Hepatocyte (in vitro differentiated cells): ENCODE data around the gene ELF3. TPM values are rescaled to one million over a fixed set of nuclear protein-coding genes. Genes with fewer than 3 reads are reported as not detected.

ENCODE experiments used
- DNase-seq: peaks from one replicate; pipeline ENCODE4 v3.0.0-alpha.2; 2016; ENCODE audit warnings: low spot score
- H2AFZ ChIP-seq: fragments of 200-600 bp; sonication (generic); 2 replicates; pipeline ENCODE4 v1.6.0; 2016; ENCODE audit warnings: antibody characterized with exemption, mild to moderate bottlenecking
- H3K27ac ChIP-seq: fragments of 200-600 bp; sonication (generic); 2 replicates; pipeline ENCODE4 v1.5.1; 2016; ENCODE audit warnings: mild to moderate bottlenecking
- H3K27me3 ChIP-seq: fragments of 200-600 bp; sonication (generic); 2 replicates; pipeline ENCODE4 v1.6.1; 2016
- H3K36me3 ChIP-seq: fragments of 200-600 bp; sonication (generic); replicated peaks from 2 replicates; pipeline ENCODE4 v1.5.1; 2016; ENCODE audit warnings: low read depth; ENCODE audit not compliant: insufficient read depth
- H3K4me1 ChIP-seq: fragments of 200-600 bp; sonication (generic); 2 replicates; pipeline ENCODE4 v1.5.1; 2016; ENCODE audit warnings: mild to moderate bottlenecking, moderate library complexity; ENCODE audit not compliant: insufficient read depth
- H3K4me2 ChIP-seq: fragments of 200-600 bp; sonication (generic); 2 replicates; pipeline ENCODE4 v1.6.0; 2016
- H3K4me3 ChIP-seq: fragments of 200-600 bp; sonication (generic); 2 replicates; pipeline ENCODE4 v1.5.1; 2016; ENCODE audit warnings: mild to moderate bottlenecking
- H3K79me2 ChIP-seq: fragments of 200-600 bp; sonication (generic); 2 replicates; pipeline ENCODE4 v1.6.0; 2017; ENCODE audit warnings: mild to moderate bottlenecking
- H3K9me2 ChIP-seq: fragments of 200-600 bp; sonication (generic); replicated peaks from 2 replicates; pipeline ENCODE4 v1.6.0; 2017; ENCODE audit warnings: mild to moderate bottlenecking; ENCODE audit not compliant: insufficient read depth
- H3K9me3 ChIP-seq: fragments of 200-600 bp; sonication (generic); 2 replicates; pipeline ENCODE4 v1.5.1; 2016; ENCODE audit warnings: low read depth, mild to moderate bottlenecking
- H4K20me1 ChIP-seq: fragments of 200-600 bp; sonication (generic); 2 replicates; pipeline ENCODE4 v1.6.0; 2016; ENCODE audit warnings: mild to moderate bottlenecking; ENCODE audit not compliant: insufficient read depth, poor library complexity, severe bottlenecking
- EZH2 ChIP-seq: fragments of 200-600 bp; sonication (generic); IDR thresholded peaks from 2 replicates; pipeline ENCODE4 v1.6.1; 2016; ENCODE audit warnings: antibody characterized with exemption, mild to moderate bottlenecking, borderline replicate concordance
- EZH2phosphoT487 ChIP-seq: fragments of 200-600 bp; sonication (generic); IDR thresholded peaks from one replicate; pipeline ENCODE4 v1.6.1; 2018; ENCODE audit warnings: antibody characterized with exemption, mild to moderate bottlenecking, low read depth, moderate library complexity; ENCODE audit not compliant: unreplicated experiment, severe bottlenecking
- WGBS: methylation state at CpG from one replicate; pipeline ENCODE4 v1.1.6; 2016; ENCODE audit warnings: low lambda C conversion rate; ENCODE audit errors: missing lambda C conversion rate; 5-methylcytosine and 5-hydroxymethylcytosine counted together
- polyA plus RNA-seq: library from polyadenylated mRNA; unstranded; fragments of >200 nt; fragmentation: Nextera tagmentation; extraction: Ambion mirVana; gene quantifications from 2 replicates; pipeline ENCODE4 v1.2.1, GENCODE V29; 2016
- total RNA-seq: library from RNA; depleted of rRNA; stranded (reverse); fragments of >200 nt; gene quantifications from 2 replicates; pipeline ENCODE4 v1.2.3, GENCODE V29; 2014
- TF ChIP-seq, protein P1 (sequence below): fragments of 200-600 bp; sonication (generic); IDR thresholded peaks from 2 replicates; pipeline ENCODE4 v1.5.1; 2016; ENCODE audit warnings: antibody characterized with exemption, mild to moderate bottlenecking; ENCODE audit not compliant: poor library complexity

ELF3 gene
- total and polyA plus RNA-seq, 2 experiments from 2014 or later, result 333 to 367 TPM

DNA sequence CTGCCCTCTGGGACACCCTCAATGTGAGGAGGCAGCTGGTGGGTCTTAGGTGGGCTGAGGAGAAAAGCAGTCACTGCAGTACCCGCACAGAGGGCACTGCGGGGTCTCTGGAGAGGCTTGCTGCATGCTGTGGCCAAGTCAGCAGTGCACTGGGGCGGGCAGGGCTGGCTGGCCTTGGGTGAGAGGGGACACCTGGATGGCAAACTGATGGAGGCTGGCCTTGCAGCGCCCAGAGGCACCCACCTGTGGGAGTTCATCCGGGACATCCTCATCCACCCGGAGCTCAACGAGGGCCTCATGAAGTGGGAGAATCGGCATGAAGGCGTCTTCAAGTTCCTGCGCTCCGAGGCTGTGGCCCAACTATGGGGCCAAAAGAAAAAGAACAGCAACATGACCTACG, 3.2 kb downstream of the ELF3 start:
- no peak for DNase-seq
- no peak overlapping the region for H3K4me3 ChIP-seq
- TF ChIP-seq EZH2phosphoT487, result no peak
- H3K27ac ChIP-seq, result peak overlapping the region; percentile 95
- no peaks in the 10 kb centered on the region for H3K27me3 ChIP-seq
- H3K4me2 ChIP-seq, result peak overlapping the region; percentile 75
- H3K4me1 ChIP-seq, result peaks cover 53% of the 10 kb centered on the region
- no peaks in the 10 kb centered on the region for H3K36me3 ChIP-seq
- peaks cover 66% of the 10 kb centered on the region for H3K79me2 ChIP-seq
- WGBS, result 91% methylated on average over 12 of the region's 12 CpGs
- H3K9me3 ChIP-seq, result no peaks in the 10 kb centered on the region
- H2AFZ ChIP-seq, result no peak overlapping the region
- peaks cover 48% of the 10 kb centered on the region for H4K20me1 ChIP-seq
- no peaks in the 10 kb centered on the region for H3K9me2 ChIP-seq

DNA sequence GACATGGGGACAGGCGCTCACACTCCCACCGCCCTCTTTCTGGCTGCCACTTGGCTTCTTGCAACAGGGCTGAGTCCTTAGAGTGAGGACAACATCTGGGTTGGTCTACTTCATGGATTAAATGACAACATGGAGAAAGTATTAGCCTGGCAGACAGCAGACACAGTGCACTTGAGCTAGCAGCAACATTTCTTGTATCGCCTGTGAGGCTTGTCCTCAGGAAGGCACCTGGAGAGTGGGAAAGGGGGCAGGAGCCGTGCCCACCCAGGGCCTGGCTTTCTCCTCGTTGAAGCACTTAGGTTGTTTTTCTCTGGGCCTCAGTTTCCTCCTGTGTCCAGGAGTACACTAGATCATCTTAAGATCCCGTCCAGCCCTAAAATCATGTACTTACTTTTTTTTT, 3.7 kb downstream of the ELF3 start:
- Histone ChIP-seq H3K9me3 (no peaks in the 10 kb centered on the region), H3K4me2 (peak overlapping the region; percentile 75), H3K27me3 (no peaks in the 10 kb centered on the region), H3K27ac (peak overlapping the region; percentile 95), H3K9me2 (no peaks in the 10 kb centered on the region), H3K4me1 (peaks cover 54% of the 10 kb centered on the region), H4K20me1 (peaks cover 48% of the 10 kb centered on the region), H3K36me3 (no peaks in the 10 kb centered on the region), H3K4me3 (no peak overlapping the region), H3K79me2 (peaks cover 62% of the 10 kb centered on the region), H2AFZ (no peak overlapping the region)
- no peak for DNase-seq
- TF ChIP-seq EZH2phosphoT487, result no peak
- TF ChIP-seq EZH2, result no peak
- TF ChIP-seq, protein P1, sequence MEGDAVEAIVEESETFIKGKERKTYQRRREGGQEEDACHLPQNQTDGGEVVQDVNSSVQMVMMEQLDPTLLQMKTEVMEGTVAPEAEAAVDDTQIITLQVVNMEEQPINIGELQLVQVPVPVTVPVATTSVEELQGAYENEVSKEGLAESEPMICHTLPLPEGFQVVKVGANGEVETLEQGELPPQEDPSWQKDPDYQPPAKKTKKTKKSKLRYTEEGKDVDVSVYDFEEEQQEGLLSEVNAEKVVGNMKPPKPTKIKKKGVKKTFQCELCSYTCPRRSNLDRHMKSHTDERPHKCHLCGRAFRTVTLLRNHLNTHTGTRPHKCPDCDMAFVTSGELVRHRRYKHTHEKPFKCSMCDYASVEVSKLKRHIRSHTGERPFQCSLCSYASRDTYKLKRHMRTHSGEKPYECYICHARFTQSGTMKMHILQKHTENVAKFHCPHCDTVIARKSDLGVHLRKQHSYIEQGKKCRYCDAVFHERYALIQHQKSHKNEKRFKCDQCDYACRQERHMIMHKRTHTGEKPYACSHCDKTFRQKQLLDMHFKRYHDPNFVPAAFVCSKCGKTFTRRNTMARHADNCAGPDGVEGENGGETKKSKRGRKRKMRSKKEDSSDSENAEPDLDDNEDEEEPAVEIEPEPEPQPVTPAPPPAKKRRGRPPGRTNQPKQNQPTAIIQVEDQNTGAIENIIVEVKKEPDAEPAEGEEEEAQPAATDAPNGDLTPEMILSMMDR, result no peak
- 94% methylated on average over 6 of the region's 6 CpGs for WGBS

DNA sequence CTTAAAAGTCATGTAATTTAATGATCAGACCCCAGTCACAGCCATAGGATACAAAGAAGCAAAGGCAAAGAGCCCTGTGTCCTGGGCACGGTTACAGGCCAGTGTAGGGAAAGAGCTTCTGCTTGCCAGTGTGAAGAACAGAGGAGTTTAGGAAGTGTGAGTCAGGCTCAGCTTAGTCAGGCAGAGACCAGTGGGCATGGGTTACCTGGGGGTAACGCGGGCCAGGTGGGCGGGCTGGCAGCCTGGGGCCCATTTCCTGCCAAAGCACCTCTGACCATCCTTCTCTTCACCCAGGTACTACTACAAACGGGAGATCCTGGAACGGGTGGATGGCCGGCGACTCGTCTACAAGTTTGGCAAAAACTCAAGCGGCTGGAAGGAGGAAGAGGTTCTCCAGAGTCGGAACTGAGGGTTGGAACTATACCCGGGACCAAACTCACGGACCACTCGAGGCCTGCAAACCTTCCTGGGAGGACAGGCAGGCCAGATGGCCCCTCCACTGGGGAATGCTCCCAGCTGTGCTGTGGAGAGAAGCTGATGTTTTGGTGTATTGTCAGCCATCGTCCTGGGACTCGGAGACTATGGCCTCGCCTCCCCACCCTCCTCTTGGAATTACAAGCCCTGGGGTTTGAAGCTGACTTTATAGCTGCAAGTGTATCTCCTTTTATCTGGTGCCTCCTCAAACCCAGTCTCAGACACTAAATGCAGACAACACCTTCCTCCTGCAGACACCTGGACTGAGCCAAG, 4.7 kb downstream of the ELF3 start:
- H3K9me3 ChIP-seq, result no peaks in the 10 kb centered on the region
- H3K9me2 ChIP-seq, result no peaks in the 10 kb centered on the region
- no peaks in the 10 kb centered on the region for H3K36me3 ChIP-seq
- WGBS, result 84% methylated on average over 17 of the region's 17 CpGs
- no peak for TF ChIP-seq EZH2phosphoT487
- TF ChIP-seq EZH2, result no peak
- TF ChIP-seq, protein P1, result no peak
- H3K4me3 ChIP-seq, result no peak overlapping the region
- no peak for DNase-seq
- no peaks in the 10 kb centered on the region for H3K27me3 ChIP-seq
- H3K4me1 ChIP-seq, result peaks cover 55% of the 10 kb centered on the region
- peaks cover 48% of the 10 kb centered on the region for H4K20me1 ChIP-seq
- peak overlapping the region; percentile 75 for H3K4me2 ChIP-seq
- peak overlapping the region; percentile 95 for H3K27ac ChIP-seq
- peaks cover 60% of the 10 kb centered on the region for H3K79me2 ChIP-seq
- H2AFZ ChIP-seq, result no peak overlapping the region

DNA sequence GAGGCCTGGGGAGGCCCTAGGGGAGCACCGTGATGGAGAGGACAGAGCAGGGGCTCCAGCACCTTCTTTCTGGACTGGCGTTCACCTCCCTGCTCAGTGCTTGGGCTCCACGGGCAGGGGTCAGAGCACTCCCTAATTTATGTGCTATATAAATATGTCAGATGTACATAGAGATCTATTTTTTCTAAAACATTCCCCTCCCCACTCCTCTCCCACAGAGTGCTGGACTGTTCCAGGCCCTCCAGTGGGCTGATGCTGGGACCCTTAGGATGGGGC, 5.2 kb downstream of the ELF3 start:
- H3K79me2 ChIP-seq, result peaks cover 60% of the 10 kb centered on the region
- peak overlapping the region; percentile 75 for H3K4me2 ChIP-seq
- H3K9me3 ChIP-seq, result no peaks in the 10 kb centered on the region
- H3K4me1 ChIP-seq, result peaks cover 55% of the 10 kb centered on the region
- H3K27ac ChIP-seq, result peak overlapping the region; percentile 95
- no peaks in the 10 kb centered on the region for H3K36me3 ChIP-seq
- no peak for DNase-seq
- no peaks in the 10 kb centered on the region for H3K27me3 ChIP-seq
- peaks cover 48% of the 10 kb centered on the region for H4K20me1 ChIP-seq
- H3K9me2 ChIP-seq, result no peaks in the 10 kb centered on the region
- TF ChIP-seq EZH2phosphoT487, result no peak
- TF ChIP-seq EZH2, result no peak
- TF ChIP-seq, protein P1, result no peak
- no peak overlapping the region for H3K4me3 ChIP-seq
- 74% methylated on average over 3 of the region's 3 CpGs for WGBS
- no peak overlapping the region for H2AFZ ChIP-seq
